Prostate gland (tissue), 2 donors: Measurements from ENCODE around the gene PIK3C3.

Experiments used
- CTCF ChIP-seq, 4 experiments: fragments of 200-600 bp in 2 of 4; fragments of 450-650 bp in 2 of 4; sonication (generic) in 2 of 4; IDR thresholded peaks; 1 replicate in 3 of 4; 2 replicates in 1 of 4; pipeline ENCODE4 v1.5.1; 2016 to 2019; ENCODE audit warnings: antibody characterized with exemption in 4 of 4, mild to moderate bottlenecking in 2 of 4, moderate library complexity in 2 of 4
- POLR2A ChIP-seq: fragments of 450-650 bp; IDR thresholded peaks from one replicate; pipeline ENCODE4 v1.6.1; 2016; ENCODE audit warnings: antibody characterized with exemption, mild to moderate bottlenecking
- POLR2AphosphoS5 ChIP-seq: sonication (generic); formaldehyde crosslinking; IDR thresholded peaks from one replicate; pipeline ENCODE4 v1.6.1; 2017; ENCODE audit warnings: antibody characterized with exemption

DNA sequence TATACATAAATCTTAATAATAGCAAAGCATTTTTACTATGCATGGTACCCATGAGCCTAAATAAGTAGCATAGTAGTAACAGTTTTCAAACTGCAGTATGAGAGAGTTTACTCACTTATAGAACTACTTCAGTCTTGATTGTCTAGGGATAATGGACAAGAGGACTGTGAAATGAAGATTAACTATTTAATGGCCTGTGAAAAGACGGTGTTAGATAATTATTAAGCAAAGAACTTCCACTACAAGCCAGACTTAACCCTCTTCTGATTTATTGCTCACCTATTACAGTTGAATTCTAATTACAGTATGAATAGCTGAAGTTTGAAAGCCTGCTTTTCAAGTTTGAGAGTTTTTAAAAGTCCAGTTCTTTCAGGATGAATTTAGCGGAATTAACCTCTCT lies 18.9 kb downstream of the PIK3C3 start:
- TF ChIP-seq CTCF (IDR thresholded peaks at IDR 0.05), result no peak
- TF ChIP-seq POLR2A, result no peak
- no peak for TF ChIP-seq POLR2AphosphoS5
